Measurements from ENCODE around the gene CCN5.
A peak's percentile ranks its signal among the peaks of the same experiment; 100 is the strongest.

Gene CCN5

DNA sequence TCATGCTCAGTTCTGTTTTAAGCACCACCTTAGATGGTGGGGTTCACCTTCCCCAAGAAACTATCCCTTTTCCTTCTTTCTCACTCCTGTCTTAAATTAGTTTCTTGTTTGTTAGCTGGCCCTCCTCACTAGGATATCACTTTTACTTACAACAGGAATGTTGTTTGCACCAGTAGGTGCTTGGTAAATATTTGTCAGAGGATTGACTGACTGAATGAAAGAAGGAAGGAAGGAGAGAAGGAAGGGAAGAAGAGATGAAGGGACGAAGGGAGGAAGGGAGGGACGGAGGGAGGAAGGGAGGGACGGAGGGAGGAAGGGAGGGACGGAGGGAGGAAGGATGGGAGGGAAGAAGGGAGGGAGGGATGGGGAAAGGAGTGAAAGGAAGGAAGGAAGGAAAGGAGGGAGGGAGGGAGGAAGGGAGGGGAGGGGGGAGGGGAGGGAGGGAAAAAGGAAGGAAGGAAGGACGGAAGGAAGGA is 30.0 kb downstream of the CCN5 start:
- H3K36me3 ChIP-seq (ENCODE audit: control insufficient read depth, insufficient read depth, low read length): no peaks in the 10 kb centered on the region

DNA sequence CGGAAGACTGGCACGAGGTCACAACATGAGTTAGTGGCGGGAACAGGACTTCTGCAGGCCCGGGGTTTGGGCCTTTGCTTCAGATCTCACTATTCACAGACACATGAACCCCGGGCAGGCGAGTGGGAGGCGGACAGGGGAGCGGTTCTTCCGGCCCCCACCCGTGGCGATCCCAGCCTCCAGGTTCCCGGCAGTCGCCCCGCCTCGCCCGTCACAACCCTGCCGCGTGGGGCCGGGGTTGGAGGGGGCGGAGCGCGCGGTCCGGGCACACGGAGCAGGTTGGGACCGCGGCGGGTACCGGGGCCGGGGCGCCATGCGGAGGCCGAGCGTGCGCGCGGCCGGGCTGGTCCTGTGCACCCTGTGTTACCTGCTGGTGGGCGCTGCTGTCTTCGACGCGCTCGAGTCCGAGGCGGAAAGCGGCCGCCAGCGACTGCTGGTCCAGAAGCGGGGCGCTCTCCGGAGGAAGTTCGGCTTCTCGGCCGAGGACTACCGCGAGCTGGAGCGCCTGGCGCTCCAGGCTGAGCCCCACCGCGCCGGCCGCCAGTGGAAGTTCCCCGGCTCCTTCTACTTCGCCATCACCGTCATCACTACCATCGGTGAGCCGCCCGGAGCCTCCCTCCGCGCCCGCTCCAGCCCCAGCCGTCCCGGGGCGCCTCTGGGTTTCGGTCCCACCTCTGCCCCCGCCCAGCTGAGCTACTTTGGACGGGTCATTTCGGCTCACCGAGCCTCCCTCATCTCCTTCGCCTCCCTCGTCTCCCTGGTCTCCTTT is 30.6 kb downstream of the CCN5 start, which contains the start of gene KCNK15:
TSS of gene KCNK15 (plus strand) at position 268 of the 769 bp plus-strand sequence. CDS start at position 314, 46 bp downstream.
- H3K9me3 ChIP-seq (ENCODE audit: control insufficient read depth, insufficient read depth, low read length): no peaks in the 10 kb centered on the region
- peaks cover 7% of the 10 kb centered on the region for H3K4me1 ChIP-seq (ENCODE audit: control insufficient read depth, insufficient read depth, low read length)
- H3K4me3 ChIP-seq (ENCODE audit: low read depth, low read length): peak within 1 kb of the TSS; percentile 48
- H3K9ac ChIP-seq (ENCODE audit: low read depth, low read length): no peak within 1 kb of the TSS
- no peaks in the 10 kb centered on the region for H3K36me3 ChIP-seq (ENCODE audit: control insufficient read depth, insufficient read depth, low read length)
- peaks cover 44% of the 10 kb centered on the region for H3K27me3 ChIP-seq (ENCODE audit: control insufficient read depth, insufficient read depth, low read length)

More for the DNA sequence above, 30.0 kb downstream of the CCN5 start:
- no peak overlapping the region for H3K9ac ChIP-seq (ENCODE audit: low read depth, low read length)
- peaks cover 7% of the 10 kb centered on the region for H3K4me1 ChIP-seq (ENCODE audit: control insufficient read depth, insufficient read depth, low read length)
- H3K9me3 ChIP-seq (ENCODE audit: control insufficient read depth, insufficient read depth, low read length): no peaks in the 10 kb centered on the region
- peaks cover 44% of the 10 kb centered on the region for H3K27me3 ChIP-seq (ENCODE audit: control insufficient read depth, insufficient read depth, low read length)
- no peak overlapping the region for H3K4me3 ChIP-seq (ENCODE audit: low read depth, low read length)

DNA sequence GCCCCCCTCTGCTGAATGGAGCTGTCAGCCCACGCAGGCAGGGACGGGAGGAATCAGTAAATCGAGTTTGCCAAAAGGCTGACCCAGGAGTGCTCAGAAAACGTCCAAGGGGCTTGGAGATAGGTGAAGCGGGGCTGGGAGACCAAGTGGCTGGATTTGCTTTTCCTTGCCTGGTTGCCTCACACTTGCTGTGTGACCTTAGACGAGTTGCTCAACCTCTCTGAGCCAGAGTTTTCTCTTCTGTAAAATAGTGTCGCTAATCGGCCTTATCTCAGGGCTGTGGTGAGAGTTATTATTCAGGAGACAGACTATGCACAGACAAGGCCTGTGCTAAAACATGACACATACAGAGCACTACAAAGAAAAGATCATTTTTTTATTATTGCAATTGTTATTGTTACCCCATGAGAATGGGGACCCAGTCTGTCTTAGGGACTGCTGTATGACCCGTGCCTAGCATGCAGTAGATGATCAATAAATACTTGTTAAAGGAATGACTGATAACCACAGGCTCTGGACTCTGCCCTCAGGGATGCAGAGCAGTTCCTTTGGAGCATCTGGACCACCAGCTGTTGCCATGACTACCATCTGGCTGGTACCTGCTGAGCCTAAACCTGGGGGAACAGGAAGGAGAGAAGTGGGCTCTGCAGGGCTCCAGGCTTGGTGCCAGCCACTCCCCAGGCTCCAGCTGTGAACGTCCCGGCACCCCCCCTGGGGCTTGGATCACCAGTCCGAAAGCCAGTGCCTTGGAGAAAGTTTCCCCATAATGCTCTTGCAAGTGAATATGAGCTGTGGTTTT is 31.4 kb downstream of the CCN5 start:
- Histone ChIP-seq H3K36me3 (ENCODE audit: control insufficient read depth, insufficient read depth, low read length) (no peaks in the 10 kb centered on the region), H3K27me3 (ENCODE audit: control insufficient read depth, insufficient read depth, low read length) (peaks cover 41% of the 10 kb centered on the region), H3K4me3 (ENCODE audit: low read depth, low read length) (peak overlapping the region; percentile 48), H3K4me1 (ENCODE audit: control insufficient read depth, insufficient read depth, low read length) (peaks cover 7% of the 10 kb centered on the region), H3K9me3 (ENCODE audit: control insufficient read depth, insufficient read depth, low read length) (no peaks in the 10 kb centered on the region), H3K9ac (ENCODE audit: low read depth, low read length) (no peak overlapping the region)

DNA sequence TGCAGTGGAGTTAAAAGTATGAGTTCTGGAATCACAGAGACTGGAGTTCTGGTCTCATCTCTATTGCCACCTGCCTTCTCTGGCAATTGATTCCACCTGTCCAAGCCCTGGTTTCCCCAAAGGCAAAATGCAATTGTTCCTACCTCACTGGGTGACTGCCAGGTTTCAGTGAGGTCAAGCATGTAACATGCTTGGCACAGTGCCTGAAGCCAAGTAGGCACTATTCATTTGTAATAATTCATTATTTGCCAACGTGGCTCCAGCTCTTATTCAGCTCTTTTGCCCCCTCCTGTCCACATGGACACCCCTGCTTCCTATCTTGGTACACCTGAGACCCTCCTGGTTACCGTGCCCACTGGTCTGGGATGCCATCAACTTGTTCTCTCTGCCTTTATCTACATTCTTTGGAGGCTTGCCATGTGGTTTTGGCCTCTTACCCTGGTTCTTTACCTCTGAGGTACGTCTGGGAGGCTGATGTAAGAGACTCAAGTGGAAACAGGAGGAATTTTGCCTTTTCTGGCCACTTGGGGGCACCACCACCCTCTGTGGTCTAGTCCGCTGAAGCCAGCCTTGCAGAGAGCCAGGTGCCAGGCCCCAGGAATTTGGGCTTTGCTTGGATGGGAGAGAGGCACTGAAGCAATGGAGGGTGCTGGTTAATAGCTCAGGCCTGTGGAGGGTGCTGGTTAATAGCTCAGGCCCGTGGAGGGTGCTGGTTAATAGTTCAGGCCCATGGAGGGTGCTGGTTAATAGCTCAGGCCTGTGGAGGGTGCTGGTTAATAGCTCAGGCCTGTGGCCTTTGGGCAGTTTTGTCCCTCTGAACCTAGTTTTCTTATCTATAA is 32.2 kb downstream of the CCN5 start:
- Histone ChIP-seq H3K4me3 (ENCODE audit: low read depth, low read length) (no peak overlapping the region), H3K9ac (ENCODE audit: low read depth, low read length) (no peak overlapping the region), H3K9me3 (ENCODE audit: control insufficient read depth, insufficient read depth, low read length) (no peaks in the 10 kb centered on the region), H3K4me1 (ENCODE audit: control insufficient read depth, insufficient read depth, low read length) (peaks cover 9% of the 10 kb centered on the region), H3K36me3 (ENCODE audit: control insufficient read depth, insufficient read depth, low read length) (no peaks in the 10 kb centered on the region), H3K27me3 (ENCODE audit: control insufficient read depth, insufficient read depth, low read length) (peaks cover 41% of the 10 kb centered on the region)

DNA sequence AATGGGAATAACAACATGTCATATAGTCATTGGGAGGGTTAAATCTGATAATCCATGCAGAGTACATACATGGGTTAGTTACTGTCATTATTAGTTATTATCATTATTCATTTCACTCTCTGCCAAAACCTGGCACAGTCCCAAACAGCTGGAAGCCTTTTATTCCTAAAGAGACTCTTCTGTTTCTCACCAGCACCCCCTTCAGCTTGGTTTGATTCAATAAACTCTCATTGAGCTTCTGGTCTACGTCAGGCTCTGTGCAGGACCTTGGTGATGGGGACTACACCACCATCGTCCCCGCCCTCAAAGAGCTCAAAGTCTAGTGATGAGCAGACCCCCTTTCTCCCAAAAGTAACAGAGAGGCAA is 32.8 kb downstream of the CCN5 start:
- Histone ChIP-seq H3K4me1 (ENCODE audit: control insufficient read depth, insufficient read depth, low read length) (peaks cover 9% of the 10 kb centered on the region), H3K27me3 (ENCODE audit: control insufficient read depth, insufficient read depth, low read length) (peaks cover 37% of the 10 kb centered on the region), H3K9me3 (ENCODE audit: control insufficient read depth, insufficient read depth, low read length) (no peaks in the 10 kb centered on the region), H3K36me3 (ENCODE audit: control insufficient read depth, insufficient read depth, low read length) (no peaks in the 10 kb centered on the region), H3K4me3 (ENCODE audit: low read depth, low read length) (no peak overlapping the region), H3K9ac (ENCODE audit: low read depth, low read length) (no peak overlapping the region)

DNA sequence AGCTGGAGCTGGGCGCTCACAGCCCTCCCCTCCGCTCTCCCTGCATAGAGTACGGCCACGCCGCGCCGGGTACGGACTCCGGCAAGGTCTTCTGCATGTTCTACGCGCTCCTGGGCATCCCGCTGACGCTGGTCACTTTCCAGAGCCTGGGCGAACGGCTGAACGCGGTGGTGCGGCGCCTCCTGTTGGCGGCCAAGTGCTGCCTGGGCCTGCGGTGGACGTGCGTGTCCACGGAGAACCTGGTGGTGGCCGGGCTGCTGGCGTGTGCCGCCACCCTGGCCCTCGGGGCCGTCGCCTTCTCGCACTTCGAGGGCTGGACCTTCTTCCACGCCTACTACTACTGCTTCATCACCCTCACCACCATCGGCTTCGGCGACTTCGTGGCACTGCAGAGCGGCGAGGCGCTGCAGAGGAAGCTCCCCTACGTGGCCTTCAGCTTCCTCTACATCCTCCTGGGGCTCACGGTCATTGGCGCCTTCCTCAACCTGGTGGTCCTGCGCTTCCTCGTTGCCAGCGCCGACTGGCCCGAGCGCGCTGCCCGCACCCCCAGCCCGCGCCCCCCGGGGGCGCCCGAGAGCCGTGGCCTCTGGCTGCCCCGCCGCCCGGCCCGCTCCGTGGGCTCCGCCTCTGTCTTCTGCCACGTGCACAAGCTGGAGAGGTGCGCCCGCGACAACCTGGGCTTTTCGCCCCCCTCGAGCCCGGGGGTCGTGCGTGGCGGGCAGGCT is 35.1 kb downstream of the CCN5 start:
- no peaks in the 10 kb centered on the region for H3K36me3 ChIP-seq (ENCODE audit: control insufficient read depth, insufficient read depth, low read length)
- no peak overlapping the region for H3K9ac ChIP-seq (ENCODE audit: low read depth, low read length)
- peaks cover 17% of the 10 kb centered on the region for H3K27me3 ChIP-seq (ENCODE audit: control insufficient read depth, insufficient read depth, low read length)
- H3K4me1 ChIP-seq (ENCODE audit: control insufficient read depth, insufficient read depth, low read length): peaks cover 9% of the 10 kb centered on the region
- H3K9me3 ChIP-seq (ENCODE audit: control insufficient read depth, insufficient read depth, low read length): no peaks in the 10 kb centered on the region
- H3K4me3 ChIP-seq (ENCODE audit: low read depth, low read length): no peak overlapping the region

DNA sequence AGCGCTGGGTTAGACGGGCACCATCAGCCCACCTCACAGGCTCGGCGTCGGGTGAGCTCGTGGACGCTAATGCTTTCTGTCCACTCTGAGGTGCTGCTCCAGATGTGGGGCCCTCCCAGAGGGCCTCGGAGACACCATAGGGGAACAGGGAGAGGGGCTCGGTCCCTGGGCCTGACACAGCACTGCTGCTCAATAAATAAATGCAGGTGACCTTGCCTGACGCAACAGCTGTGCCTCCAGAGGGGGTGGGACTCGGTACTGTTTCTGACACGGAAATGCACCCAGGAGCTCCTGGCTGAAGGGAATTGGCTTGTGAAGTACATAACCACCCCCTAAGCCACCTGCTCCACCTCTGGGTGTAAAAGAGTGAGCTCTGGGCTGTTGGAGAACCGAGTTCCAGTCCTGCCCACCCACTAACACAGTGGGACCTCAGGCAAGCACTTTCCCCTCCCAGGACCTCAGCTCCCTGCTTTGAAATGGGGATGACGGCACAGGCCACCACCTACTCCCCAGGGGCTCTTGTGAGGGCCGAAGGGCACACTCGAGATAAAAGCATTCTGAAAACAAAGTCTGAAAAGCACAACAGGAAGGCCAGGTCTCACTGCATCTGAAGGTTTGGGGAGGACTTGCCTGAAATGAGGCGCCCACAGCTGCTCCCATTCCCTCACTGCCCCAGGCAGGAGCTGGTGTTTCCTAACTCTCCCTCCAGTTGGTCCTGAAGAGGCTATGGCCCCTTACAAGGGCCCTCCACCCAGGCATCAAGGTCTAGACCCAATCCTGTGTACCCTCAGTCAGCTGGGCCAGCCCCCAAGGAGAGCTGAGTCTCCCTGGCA is 37.1 kb downstream of the CCN5 start:
- Histone ChIP-seq H3K9me3 (ENCODE audit: control insufficient read depth, insufficient read depth, low read length) (no peaks in the 10 kb centered on the region), H3K4me3 (ENCODE audit: low read depth, low read length) (no peak overlapping the region), H3K4me1 (ENCODE audit: control insufficient read depth, insufficient read depth, low read length) (peaks cover 2% of the 10 kb centered on the region), H3K36me3 (ENCODE audit: control insufficient read depth, insufficient read depth, low read length) (no peaks in the 10 kb centered on the region), H3K27me3 (ENCODE audit: control insufficient read depth, insufficient read depth, low read length) (peaks cover 4% of the 10 kb centered on the region), H3K9ac (ENCODE audit: low read depth, low read length) (peak overlapping the region; percentile 24)

DNA sequence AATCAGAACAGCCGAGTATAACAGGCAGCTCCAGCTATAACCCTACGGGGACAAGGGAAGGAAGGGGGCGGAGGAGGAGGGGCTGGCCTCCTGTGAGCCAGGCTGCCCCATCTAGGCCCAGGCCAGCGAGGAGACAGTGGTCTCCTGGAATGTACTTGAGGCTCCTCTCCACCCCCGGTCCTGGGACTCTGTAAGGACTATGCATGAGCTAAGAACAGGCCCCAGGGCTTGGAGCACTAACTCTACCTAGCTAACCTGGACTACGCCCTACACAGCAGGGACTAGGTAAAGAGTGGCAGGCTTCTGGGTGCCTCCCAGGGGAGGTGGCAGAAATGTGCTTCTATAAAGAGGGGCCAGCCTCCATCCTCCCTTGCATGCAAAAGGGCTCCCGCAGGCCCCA is 39.4 kb downstream of the CCN5 start:
- Histone ChIP-seq H3K27me3 (ENCODE audit: control insufficient read depth, insufficient read depth, low read length) (no peaks in the 10 kb centered on the region), H3K9me3 (ENCODE audit: control insufficient read depth, insufficient read depth, low read length) (no peaks in the 10 kb centered on the region), H3K4me1 (ENCODE audit: control insufficient read depth, insufficient read depth, low read length) (peaks cover 2% of the 10 kb centered on the region), H3K4me3 (ENCODE audit: low read depth, low read length) (no peak overlapping the region), H3K9ac (ENCODE audit: low read depth, low read length) (no peak overlapping the region), H3K36me3 (ENCODE audit: control insufficient read depth, insufficient read depth, low read length) (no peaks in the 10 kb centered on the region)

DNA sequence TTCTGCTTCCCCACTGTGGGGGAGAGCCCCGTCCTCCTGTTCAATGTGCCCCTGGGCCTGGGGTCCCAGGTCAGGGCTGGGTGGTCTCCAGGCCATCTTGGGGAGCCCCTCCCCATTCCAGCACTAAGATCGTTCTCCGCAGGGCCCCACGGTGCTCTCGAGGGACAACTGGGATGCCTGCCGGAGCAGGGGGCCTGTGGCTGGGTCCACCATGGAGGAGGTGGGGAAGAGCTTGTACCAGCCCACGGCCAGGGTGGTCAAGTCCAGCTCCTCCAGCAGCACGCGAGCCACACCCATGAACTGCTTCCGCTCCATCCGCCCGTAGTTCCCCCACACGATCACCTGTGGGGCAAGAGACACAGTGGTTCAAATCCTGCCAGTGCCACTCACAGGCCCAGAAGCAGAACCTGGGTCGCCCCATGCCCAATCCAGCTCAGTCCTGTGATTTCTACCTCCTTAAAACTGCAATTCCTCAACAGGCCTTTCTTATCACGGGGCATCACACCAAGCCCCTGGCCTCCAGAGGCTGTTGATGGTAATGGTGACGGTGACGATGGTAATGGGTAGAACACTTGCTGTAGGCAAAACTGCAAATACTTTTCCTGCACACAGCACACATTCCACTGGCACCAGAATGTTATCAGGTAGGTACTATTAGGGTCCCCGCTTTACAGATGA is 41.0 kb downstream of the CCN5 start:
- Histone ChIP-seq H3K36me3 (ENCODE audit: control insufficient read depth, insufficient read depth, low read length) (no peaks in the 10 kb centered on the region), H3K4me1 (ENCODE audit: control insufficient read depth, insufficient read depth, low read length) (peaks cover 2% of the 10 kb centered on the region), H3K9me3 (ENCODE audit: control insufficient read depth, insufficient read depth, low read length) (no peaks in the 10 kb centered on the region), H3K9ac (ENCODE audit: low read depth, low read length) (no peak overlapping the region), H3K4me3 (ENCODE audit: low read depth, low read length) (no peak overlapping the region), H3K27me3 (ENCODE audit: control insufficient read depth, insufficient read depth, low read length) (no peaks in the 10 kb centered on the region)

DNA sequence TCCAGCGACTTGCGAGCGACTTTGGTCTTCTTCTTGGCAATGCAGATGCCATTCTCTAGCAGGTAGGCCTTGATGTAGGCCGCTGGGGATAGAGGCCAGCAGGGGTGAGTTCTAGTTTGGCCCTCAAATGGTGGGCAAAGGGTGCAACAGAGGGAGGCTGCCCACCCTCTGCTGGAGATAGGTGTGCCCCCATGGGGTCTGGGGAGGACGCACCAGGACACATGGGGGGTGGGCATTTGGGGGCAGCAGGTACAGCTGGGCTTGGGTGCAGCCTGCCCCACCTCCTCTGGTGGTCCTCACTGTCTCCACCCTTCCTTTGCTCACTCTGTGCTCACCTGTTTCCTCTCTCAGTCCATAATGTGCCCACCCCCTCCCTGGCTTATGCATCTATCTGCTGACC is 41.8 kb downstream of the CCN5 start:
- Histone ChIP-seq H3K27me3 (ENCODE audit: control insufficient read depth, insufficient read depth, low read length) (no peaks in the 10 kb centered on the region), H3K9ac (ENCODE audit: low read depth, low read length) (no peak overlapping the region), H3K4me1 (ENCODE audit: control insufficient read depth, insufficient read depth, low read length) (peaks cover 2% of the 10 kb centered on the region), H3K4me3 (ENCODE audit: low read depth, low read length) (no peak overlapping the region), H3K9me3 (ENCODE audit: control insufficient read depth, insufficient read depth, low read length) (no peaks in the 10 kb centered on the region), H3K36me3 (ENCODE audit: control insufficient read depth, insufficient read depth, low read length) (no peaks in the 10 kb centered on the region)

All from iPS-15b (cell line).